M059J (cell line): ENCODE data around the gene RNF19B. TPM values are rescaled to one million over a fixed set of nuclear protein-coding genes. Genes with fewer than 3 reads are reported as not detected.
"Not testable (repeated sequence)": the region's sequence is repeated elsewhere in the genome, so short reads cannot be mapped to it uniquely, and the experiment has no call there.

Experiments used
- DNase-seq: peaks from one replicate; pipeline ENCODE4 v3.0.0-alpha.2; 2012; ENCODE audit warnings: low read depth
- total RNA-seq: library from RNA; depleted of rRNA; stranded (reverse); fragments of >200 nt; shearing (Covaris generic); gene quantifications from 2 replicates; pipeline ENCODE4 v1.2.3, GENCODE V29; 2014

RNF19B gene
- total RNA-seq, 1 experiment from 2014 or later = 11.9 TPM

DNA sequence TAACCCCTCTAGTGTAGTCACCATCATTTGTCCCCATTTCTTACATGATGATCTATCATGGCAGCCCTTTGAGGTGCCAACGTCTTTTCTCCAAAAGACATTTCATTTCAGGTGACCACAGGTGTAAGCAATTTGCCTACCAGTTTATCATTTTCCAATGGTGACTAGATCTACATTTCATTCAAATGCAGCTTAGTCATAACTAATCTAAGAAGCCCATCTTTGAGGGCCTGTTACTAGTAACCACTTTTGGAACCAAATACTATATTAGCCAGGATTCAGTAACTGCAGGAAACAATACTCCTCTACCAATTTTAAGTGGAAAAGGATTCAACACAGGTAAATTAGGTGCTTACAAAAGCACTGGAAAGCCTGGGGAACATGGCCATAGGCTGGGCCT is 32.8 kb downstream of the RNF19B start:
- DNase-seq = no peak

DNA sequence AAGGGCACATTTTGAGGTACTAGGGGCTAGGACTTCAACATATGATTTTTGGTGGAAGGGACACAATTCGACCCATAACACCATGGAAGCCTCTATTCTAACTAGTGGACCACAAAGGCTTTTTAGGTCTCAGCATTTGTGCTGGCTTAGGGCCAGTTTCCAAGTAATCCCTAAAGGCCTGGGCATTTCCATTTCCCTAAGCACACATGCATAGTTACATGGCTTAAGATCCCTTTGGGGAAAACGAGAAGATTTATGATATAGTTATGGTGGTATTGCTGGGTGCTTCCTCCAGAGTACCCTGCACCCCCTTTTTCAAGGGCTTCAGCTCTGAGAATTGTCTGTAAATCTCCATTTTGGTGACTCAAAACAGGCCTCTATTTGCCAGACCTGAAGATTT is 35.2 kb downstream of the RNF19B start:
- no peak for DNase-seq

DNA sequence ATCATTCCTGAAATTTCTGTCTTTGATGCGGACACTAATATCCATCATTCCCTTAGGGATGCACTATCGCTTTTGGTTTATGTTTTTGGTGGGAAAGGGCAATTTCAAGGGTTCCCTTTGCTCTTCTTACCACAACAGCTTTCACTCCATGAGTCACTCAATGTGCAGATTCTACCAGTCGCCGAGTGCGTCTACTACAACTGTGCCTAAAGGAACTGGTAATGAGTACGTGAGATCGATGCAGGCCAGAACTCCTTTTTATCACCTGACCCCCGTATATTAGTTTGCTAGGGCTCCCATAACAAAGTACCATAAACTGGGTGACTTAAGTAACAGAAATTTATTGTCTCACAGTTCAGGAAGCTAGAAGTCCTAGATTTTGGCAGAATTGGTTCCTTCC is 35.9 kb downstream of the RNF19B start:
- no peak for DNase-seq

DNA sequence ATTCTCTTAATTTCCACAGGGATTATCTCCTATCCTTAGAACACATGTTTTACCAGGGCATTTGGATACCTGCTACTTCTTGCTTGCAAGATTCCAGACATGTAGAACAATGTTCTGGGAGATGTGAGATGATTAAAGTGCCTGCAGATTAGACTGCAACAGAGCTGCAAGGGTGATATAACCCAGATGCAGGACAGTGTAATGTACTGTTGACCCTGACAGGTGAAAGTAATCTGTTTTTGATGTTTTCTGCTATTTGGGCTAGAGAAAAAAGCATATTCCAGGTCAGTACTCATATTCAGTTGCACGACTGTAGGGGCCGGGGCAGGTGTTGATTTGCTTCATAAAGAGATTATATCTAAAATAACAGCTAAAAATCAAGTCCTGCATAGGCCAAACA is 36.3 kb downstream of the RNF19B start:
- DNase-seq = no peak

DNA sequence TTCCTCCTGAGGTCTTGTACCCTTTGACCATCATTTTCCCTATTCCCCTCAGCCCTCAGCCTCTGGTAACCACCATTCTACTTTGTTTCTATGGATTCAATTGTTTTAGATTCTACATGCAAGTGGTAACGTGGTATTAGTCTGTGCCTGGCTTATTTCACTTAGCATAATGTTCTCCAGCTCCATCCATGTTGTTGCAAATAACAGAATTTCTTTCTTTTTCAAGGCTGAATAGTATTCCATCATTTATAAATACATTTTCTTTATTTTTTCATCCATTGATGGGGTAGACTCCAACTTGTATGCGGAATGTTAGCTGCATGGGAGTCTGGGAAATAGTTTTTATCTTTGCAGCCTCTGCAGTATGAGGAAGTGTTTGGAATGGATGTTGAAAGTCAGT is 37.2 kb downstream of the RNF19B start:
- DNase-seq = no peak

DNA sequence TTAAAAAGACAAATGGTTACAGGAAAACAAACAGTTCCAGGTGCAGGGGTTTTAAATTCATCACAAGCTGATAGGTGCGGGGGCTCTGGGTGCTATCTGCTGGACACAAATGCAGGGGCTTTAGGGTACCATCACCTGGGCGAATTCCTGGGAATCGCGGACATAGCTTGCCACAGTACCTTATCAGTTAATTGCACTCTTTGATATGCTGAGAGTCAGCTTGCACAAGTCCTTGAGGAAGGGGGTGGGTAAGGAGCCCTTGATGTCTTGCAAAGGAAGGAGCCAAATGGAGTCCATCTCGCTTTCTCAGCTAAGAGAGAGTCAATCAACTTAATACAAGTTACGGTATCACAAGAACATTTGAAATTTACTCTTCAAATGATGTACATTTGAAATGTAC is 38.0 kb downstream of the RNF19B start:
- no peak for DNase-seq

DNA sequence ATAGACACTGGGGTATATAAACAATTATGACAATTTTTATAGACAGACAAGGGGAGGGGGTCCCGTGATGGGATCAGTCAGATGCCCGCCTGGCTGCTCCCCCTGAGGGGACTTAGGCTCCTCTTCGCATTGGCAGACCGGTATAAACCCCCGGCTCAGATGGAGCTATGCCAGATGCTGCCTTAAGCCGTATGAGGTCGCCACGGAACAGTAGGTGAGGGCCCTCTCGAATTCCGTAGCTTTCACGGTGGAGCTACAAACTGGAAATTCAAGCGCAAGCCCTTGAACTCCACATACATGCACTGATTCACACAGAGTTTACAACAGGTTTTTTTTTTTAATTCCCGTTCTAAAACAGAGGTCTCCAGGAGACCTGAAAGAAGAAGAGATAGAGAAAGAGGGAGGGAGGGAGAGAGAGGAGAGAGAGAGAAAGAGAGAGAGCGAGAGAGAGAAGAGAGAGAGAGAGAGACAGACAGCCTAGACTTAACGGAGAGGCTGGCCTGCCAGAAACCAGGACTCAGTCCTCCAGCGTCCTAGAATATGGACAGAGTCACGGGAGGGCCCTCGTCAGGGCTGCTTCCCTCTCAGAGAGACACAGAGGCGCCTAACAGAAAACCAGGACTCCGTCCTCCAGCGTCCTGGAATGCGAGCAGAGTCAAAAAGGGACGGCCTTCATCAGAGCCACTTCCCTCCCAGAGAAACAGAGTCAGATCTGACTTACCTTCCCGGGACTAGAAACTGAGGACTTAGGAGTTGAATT is 39.0 kb downstream of the RNF19B start:
- DNase-seq = peak; percentile 39

DNA sequence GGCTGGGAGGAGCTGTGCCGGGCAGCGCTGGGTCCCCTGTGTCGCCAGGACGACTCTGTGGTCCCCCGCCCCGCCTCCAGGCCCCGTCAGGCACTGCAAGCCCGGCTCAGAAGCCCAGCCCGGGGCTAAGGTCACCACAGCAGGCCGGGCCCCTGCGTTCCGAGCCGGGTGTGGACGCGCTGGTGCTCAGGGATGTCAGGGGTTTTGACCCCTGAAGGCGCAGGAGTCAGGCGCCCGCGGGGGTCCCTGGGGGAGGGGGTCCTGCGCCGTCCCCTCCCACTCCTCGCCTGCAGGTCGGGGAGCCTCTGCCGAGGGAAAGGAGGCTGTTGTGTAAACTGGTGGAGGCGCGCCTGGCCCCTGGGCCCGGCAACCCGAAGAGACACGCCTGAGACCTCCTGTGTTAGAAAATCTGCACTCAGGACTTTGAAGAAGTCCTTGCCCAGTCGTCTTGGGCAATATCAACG is 39.7 kb downstream of the RNF19B start:
- DNase-seq = no peak

DNA sequence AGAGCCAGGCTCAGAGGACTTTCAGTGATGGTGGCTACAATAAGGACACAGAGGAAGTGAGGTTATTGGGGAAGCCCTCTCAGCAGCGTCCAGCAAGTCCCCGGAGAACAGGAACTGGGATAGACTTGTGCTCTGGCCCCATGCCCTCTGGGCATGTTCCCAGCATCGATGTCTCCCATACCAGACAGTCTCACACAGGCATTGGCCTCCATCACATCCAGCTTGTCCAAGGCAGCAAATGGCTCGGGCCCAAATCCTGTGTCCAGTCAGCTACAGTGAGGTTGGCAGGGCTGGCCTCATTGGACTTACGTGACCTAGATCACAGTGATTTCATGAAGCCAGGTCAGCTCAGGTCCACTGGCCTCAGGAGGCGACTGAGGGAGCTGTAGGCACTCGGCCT is 43.8 kb downstream of the RNF19B start:
- peak; percentile 39 for DNase-seq

DNA sequence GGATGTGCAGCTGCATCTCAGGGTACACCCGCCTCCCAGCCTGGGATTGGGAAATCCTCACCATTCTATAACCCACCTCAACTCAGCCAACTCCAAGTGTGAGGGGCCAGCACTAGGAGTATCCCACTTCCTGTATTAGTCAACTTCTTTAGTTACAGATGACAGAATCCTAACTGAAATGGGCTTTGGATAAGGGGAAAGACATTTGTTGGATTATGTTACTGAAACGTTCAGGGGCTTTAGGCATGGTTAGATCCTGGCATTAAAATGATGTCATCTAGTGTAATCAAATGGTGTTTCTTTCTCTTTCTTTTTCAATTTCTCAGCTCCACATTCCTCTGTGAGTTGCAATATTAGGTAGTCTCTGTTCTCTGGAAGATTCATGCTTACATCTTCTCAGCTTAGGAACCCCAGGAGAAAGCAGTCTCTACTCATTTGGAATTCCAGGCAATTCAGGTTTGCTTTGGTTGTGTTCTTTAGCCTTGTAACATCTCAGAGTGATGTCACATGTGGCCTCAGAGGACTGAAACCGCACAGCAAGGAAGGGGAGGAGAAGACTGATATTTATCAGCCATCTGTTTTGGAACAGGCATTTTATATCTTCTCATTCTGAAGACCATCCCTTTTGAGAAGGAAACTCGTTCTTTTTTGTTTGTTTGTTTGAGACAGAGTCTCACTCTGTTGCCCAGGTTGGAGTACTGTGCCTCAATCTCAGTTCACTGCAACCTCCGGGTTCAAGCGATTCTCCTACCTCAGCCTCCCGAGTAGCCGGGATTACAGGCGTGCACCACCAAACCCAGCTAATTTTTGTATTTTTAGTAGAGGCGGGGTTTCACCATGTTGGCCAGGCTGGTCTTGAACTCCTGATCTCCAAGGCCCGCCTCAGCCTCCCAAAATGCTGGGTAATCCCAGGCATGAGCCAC is 44.5 kb downstream of the RNF19B start:
- peak; percentile 59 for DNase-seq

DNA sequence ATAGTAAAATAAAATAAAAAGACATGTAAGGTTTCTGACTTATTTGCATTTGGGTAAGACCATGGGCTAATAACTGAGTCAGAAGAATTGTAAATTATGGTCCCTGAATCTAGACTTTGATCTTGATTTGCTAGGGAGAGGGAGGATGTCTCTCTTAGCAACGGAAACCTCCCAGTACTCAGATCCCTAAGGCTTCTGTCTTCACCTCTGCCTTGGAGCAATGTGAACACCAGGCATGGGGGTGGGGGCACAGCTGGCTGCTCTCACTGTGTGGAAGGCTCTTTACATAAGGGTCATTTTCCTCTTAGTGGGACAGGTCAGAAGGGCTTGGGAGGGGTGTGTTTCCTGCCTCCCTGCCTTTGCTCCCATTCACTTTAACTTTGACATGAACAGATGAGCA is 46.4 kb downstream of the RNF19B start:
- no peak for DNase-seq

DNA sequence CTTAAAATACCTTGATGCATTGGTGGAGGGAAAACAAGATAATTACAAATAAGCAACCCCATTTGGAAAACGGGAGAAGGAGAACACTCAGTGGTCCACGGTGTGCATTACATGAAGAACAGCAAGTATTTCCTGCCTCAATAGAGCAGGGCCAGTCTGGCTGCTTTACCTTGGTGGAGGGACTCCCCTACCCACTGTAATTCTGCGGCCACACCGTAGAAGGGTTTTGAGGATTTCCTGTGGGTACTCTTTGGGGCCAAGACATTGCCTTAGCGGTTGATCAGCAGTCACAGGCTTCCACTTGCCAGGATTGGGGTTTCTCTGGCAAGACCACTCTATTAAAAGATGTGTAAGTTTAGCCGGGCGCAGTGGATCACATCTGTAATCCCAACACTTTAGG is 47.1 kb downstream of the RNF19B start:
- DNase-seq = no peak

DNA sequence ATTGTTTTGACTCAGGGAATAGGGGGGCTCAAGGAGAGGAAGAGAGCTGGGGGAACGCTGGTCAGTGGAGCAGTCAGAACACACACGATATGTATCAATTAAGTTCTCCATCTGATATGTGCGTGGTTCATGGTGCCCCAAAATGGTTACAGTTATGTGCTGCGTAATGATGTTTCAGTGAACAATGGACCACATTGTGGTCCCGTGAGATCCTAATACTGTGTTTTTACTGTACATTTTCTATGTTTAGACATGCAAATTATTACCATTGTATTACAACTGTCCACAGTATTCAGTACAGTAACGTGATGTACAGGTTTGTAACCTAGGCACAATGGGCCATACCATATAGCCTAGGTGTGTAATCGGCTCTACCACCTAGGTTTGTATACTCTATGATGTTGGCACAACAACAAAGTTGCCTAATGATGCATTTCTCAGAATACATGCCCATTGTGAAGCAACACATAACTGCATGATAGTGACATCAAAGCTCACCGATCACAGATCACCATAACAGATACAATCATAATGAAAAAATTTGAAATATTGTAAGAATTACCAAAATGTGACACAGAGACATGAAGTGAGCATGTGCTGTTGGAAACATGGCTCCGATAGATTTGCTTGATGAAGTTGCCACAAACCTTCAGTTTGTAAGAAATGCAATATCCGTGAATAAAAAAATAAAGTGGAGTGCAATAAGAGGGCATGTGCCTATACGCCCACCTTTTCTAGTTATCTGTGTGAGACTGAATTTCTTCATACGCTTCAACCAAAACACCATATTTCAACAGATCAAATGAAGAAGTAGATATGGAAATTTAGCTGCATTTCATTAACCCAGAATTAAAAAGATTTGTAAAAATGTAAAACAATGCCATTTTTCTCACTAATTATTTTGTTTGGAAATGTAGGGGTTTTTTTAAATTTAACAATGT is 48.6 kb downstream of the RNF19B start:
- no peak for DNase-seq

DNA sequence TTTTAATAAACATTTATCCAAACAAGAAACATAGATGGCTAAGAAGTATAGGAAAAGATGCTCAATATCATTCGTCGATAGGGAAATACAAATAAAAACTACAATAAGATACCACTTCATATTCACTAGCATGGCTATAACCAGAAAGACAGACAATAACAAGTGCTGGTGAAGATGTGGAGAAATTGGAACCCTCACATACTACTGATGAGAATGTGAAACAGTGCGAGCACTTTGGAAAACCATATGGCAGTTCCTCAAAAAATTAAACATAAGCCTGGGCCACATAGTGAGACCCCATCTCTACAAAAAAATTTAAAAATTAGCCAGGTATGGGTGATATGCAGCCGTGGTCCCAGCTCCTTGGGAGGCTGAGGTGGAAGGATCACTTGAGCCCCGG is 54.3 kb downstream of the RNF19B start:
- no peak for DNase-seq

DNA sequence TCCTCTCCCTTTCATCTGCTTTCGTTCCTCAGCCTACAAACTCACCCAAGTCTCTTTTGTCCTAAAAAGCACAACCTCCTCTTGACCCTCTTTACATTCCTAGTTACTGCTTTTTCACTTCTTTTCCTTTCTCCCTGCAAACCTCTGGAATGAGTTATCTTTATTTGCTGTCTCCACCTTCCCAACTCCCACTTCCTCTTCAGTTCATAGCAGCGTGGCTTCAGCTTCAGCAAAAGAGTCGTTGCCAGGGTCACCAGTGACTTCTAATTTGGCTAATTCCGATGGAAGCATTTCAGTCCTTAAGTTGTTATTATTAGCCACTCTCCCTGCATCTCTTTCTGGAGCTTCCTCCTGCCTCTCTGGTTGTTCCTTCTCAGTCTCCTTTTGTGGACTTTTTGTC is 57.2 kb downstream of the RNF19B start:
- DNase-seq = no peak

DNA sequence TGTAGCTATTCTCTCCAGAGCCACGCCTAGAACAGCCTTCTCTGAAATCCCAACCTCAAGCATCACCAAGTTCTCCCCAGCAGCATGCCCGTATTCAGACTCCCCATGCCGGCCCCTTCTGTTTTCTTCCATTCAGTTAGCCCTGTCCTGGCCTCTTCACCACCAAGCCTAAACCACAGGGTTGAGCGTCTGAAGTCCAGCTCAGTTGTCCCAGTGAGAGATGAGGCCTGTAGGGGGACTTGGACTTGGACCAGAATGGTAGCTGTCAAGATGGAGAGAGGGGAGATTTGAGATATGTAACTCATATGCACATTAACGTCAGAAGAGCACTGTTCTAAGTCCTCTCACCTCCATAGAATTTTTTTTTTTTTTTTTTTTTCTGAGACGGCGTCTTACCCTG is 58.0 kb downstream of the RNF19B start:
- no peak for DNase-seq

DNA sequence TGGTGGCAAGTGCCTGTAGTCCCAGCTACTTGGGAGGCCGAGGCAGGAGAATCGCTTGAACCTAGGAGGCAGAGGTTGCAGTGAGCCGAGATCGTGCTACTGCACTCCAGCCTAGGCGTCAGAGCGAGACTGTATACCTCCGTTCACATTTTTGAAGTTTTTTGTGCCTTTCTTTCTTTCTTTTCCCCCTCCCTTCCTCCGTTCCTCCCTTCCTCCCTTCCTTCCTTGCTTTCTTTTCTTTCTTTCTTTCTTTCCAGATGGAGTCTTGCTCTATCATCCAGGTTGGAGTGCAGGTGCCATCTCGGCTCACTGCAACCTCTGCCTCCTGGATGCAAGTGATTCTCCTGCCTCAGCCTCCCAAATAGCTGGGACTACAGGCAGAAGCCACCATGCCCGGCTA is 59.0 kb downstream of the RNF19B start:
- not testable (repeated sequence) for DNase-seq

DNA sequence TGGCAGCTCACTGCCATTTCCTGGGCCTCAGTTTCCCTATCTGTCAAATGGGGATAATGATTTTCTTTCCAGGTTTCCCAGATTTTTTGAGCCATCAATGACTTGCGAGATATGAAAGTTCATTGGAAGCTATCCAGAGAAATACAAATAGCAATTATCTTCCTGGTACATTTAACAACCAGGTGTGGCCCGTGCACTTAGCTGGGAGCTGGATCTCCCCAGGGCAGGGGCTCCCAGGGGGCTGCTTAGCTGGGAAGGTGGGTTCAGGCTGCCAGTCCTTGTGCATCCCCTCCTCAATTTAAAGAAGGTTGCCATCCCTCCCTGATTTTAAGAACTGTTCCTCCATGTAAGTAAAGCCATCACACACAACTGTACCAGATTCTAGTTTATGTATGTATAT is 59.8 kb downstream of the RNF19B start:
- no peak for DNase-seq

DNA sequence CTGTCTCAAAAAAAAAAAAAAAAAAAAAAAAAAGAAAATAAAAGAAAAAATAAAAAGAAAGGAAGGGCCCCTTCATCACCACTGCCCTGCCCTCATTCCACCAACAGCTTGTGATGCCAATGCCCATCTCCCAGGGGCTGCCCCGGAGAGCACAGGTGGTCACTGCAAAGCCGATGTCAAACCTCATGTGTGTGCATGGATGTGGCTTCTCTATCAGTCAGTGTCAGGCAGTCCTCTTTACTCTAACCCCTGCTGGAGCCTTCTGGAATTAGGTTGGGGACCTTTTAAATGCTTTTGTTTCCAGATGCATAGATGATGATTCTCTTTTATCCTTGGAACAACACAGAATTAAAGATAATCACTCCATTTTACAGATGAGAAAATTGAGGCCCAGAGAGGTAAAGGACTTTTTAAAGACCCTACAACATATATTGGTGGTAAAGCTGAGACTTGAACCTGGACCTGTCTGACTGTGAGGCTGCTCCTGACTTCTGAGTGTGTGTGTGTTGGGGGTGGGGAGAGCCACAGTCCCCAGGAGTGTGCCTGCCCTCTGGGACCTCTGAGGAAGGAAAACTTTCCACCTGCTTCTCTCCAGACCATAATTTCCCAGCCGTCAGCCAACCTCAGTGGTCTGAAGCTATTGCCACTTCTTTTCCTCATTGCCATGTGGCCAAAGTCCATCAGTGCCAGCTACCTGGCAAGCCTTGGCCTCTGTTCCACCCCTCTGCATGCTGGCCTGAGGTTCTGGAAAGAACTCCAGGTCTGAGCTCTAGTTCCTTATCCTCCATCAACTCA is 60.4 kb downstream of the RNF19B start:
- DNase-seq = no peak

DNA sequence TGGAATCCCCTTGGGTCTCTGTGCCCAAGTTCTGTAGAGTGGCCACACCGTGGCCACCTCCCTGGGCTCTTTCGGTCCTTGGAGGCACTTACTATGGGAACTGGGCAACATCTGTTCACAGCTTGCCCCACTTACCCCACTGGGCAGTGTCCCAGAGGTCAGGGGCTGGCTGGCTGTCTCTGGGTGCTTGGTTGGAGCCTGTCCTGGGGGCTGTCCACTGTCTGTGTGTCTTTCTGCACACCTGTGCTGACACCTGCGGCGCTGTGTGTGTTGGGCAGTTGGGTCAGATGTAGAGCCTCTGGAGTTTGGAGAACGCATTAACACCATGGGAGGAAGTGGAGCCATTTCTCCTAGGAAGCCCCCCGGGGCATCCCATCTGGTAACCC is 62.1 kb downstream of the RNF19B start:
- DNase-seq = no peak
